ENCODE results near the gene KRT17. TPM values are rescaled to one million over a fixed set of nuclear protein-coding genes. Genes with fewer than 3 reads are reported as not detected.

KRT17 gene
- total and polyA plus RNA-seq, 2 of the 4 experiments (the other 2 are of a cell fraction): 2.5 to 4.6 TPM

- in situ Hi-C loops (cut with MboI; ENCODE audit: low sequenced_read_pairs) (loop anchor here (25.0 kb wide), 1 partner anchor 1295 kb away; the partner anchor contains the start of gene GJD3), dilution Hi-C loops (cut with HindIII; ENCODE audit: low sequenced_read_pairs, unreplicated experiment) (no loop called here), intact Hi-C loops (cut with micrococcal nuclease) (no loop called here)
- Histone ChIP-seq H4K20me1 (ENCODE audit: insufficient read depth, low read length) (no peaks in the 10 kb centered on the region), H4K8ac (ENCODE audit: low read depth in 2 of 2, low read length in 2 of 2) (no peak overlapping the region), H2BK120ac (ENCODE audit: low read depth, low read length) (no peak overlapping the region), H3K14ac (replicated peaks; ENCODE audit: low read depth, low read length) (no peak overlapping the region), H4K91ac (ENCODE audit: insufficient read depth, low read depth, low read length) (no peak overlapping the region), H3K79me1 (ENCODE audit: low read depth in 1 of 2, low read length in 2 of 2) (no peaks in the 10 kb centered on the region), H2BK20ac (ENCODE audit: low read depth, low read length) (no peak overlapping the region), H2AFZ (replicated peaks; ENCODE audit: low read length, poor library complexity) (no peak overlapping the region), H2AK9ac (replicated peaks; ENCODE audit: low read depth, low read length, poor library complexity) (no peak overlapping the region), H3K9me1 (ENCODE audit: insufficient read depth, low read length) (no peaks in the 10 kb centered on the region), H2AK5ac (ENCODE audit: low read depth, low read length) (no peak overlapping the region), H2BK5ac (ENCODE audit: low read depth, low read length, poor library complexity, severe bottlenecking) (no peak overlapping the region), H3K9me3 (ENCODE audit: control insufficient read depth, insufficient read depth, low read length) (no peaks in the 10 kb centered on the region), H3K23ac (ENCODE audit: low read depth, low read length) (no peak overlapping the region), H3K4me1 (ENCODE audit: control insufficient read depth, insufficient read depth, low read length) (no peaks in the 10 kb centered on the region), H4K5ac (ENCODE audit: low read depth, low read length) (no peak overlapping the region), H3K18ac (ENCODE audit: low read depth, low read length) (no peak overlapping the region), H3K4me2 (ENCODE audit: low read depth, low read length) (no peak overlapping the region), H2BK15ac (ENCODE audit: low read depth, low read length) (no peak overlapping the region), H3K27me3 (ENCODE audit: control insufficient read depth, insufficient read depth, low read length) (peaks cover 3% of the 10 kb centered on the region; the same call in 1 of the 2 replicates), H3K56ac (ENCODE audit: extremely low read depth, insufficient read depth, low read length) (no peak overlapping the region), H3K9ac (ENCODE audit: low read depth, low read length) (no peak overlapping the region), H3K27ac (ENCODE audit: insufficient read depth, low read length) (no peak overlapping the region), H3K4me3 (ENCODE audit: insufficient read depth, low read depth, low read length) (no peak overlapping the region), H3K4ac (ENCODE audit: low read depth, low read length) (no peak overlapping the region), H3K36me3 (ENCODE audit: control insufficient read depth, insufficient read depth, low read length) (no peaks in the 10 kb centered on the region)
- no TSS peak for BruUV-seq (replicated peaks)
- ChIA-PET POLR2A (ENCODE audit: unreplicated experiment) (no interaction called here), CTCF (no interaction called here)
- WGBS, 2 experiments (ENCODE audit: extremely low coverage in 2 of 2, insufficient read length in 1 of 2): 74% methylated on average over 3 of the region's 16 CpGs; no CpG with 5 or more reads in 1 of the 2 experiments
- no peak for TF ChIP-seq MAFK (IDR thresholded peaks at IDR 0.05; ENCODE audit: low read depth, low read length)
- TF ChIP-seq NFE2L2 (IDR thresholded peaks at IDR 0.05; ENCODE audit: low read depth, low read length): no peak
- TF ChIP-seq CEBPB (IDR thresholded peaks at IDR 0.05; ENCODE audit: low read depth, low read length): no peak
- no peak for TF ChIP-seq FOS (IDR thresholded peaks at IDR 0.05; ENCODE audit: low read depth, low read length)
- TF ChIP-seq CHD1 (IDR thresholded peaks at IDR 0.05; ENCODE audit: low read depth, low read length): no peak
- TF ChIP-seq, protein P1, sequence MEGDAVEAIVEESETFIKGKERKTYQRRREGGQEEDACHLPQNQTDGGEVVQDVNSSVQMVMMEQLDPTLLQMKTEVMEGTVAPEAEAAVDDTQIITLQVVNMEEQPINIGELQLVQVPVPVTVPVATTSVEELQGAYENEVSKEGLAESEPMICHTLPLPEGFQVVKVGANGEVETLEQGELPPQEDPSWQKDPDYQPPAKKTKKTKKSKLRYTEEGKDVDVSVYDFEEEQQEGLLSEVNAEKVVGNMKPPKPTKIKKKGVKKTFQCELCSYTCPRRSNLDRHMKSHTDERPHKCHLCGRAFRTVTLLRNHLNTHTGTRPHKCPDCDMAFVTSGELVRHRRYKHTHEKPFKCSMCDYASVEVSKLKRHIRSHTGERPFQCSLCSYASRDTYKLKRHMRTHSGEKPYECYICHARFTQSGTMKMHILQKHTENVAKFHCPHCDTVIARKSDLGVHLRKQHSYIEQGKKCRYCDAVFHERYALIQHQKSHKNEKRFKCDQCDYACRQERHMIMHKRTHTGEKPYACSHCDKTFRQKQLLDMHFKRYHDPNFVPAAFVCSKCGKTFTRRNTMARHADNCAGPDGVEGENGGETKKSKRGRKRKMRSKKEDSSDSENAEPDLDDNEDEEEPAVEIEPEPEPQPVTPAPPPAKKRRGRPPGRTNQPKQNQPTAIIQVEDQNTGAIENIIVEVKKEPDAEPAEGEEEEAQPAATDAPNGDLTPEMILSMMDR (conservative IDR thresholded peaks at IDR 0.05; ENCODE audit: low read depth, low read length): no peak
- TF ChIP-seq, protein P2, sequence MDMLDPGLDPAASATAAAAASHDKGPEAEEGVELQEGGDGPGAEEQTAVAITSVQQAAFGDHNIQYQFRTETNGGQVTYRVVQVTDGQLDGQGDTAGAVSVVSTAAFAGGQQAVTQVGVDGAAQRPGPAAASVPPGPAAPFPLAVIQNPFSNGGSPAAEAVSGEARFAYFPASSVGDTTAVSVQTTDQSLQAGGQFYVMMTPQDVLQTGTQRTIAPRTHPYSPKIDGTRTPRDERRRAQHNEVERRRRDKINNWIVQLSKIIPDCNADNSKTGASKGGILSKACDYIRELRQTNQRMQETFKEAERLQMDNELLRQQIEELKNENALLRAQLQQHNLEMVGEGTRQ (IDR thresholded peaks at IDR 0.05; ENCODE audit: low read depth, low read length): no peak
- no peak for TF ChIP-seq POLR2A (IDR thresholded peaks at IDR 0.05; ENCODE audit: low read depth, low read length)
- TF ChIP-seq RFX5 (IDR thresholded peaks at IDR 0.05; ENCODE audit: low read depth, low read length): no peak
- no peak for TF ChIP-seq SMC3 (IDR thresholded peaks at IDR 0.05; ENCODE audit: low read depth, low read length)
- TF ChIP-seq, protein P3, sequence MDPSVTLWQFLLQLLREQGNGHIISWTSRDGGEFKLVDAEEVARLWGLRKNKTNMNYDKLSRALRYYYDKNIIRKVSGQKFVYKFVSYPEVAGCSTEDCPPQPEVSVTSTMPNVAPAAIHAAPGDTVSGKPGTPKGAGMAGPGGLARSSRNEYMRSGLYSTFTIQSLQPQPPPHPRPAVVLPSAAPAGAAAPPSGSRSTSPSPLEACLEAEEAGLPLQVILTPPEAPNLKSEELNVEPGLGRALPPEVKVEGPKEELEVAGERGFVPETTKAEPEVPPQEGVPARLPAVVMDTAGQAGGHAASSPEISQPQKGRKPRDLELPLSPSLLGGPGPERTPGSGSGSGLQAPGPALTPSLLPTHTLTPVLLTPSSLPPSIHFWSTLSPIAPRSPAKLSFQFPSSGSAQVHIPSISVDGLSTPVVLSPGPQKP (IDR thresholded peaks at IDR 0.05; ENCODE audit: borderline replicate concordance, low read depth, low read length): no peak
- no peak for TF ChIP-seq RAD21 (IDR thresholded peaks at IDR 0.05; ENCODE audit: low read length)
- TF ChIP-seq MXI1 (IDR thresholded peaks at IDR 0.05; ENCODE audit: borderline replicate concordance, low read depth, low read length): no peak
- no peak for TF ChIP-seq BHLHE40 (IDR thresholded peaks at IDR 0.05; ENCODE audit: low read depth, low read length)
- TF ChIP-seq MAZ (IDR thresholded peaks at IDR 0.05; ENCODE audit: borderline replicate concordance, low read depth, low read length): no peak
- no peak for TF ChIP-seq RCOR1 (IDR thresholded peaks at IDR 0.05; ENCODE audit: insufficient replicate concordance, low read length)
- DNase-seq (no peak), ATAC-seq (ENCODE audit: low read depth) (no peak)
Observed at GRCh38 chr17:41657176-41657754, 32.9 kb upstream of the KRT17 start.

Measured in IMR-90 (cell line).